HFF-Myc (cell line): ENCODE data around the gene DLX2.

Source experiments
- DNase-seq: peaks from one replicate; pipeline ENCODE4 v3.0.0-alpha.2; 2011; ENCODE audit warnings: low read depth; ENCODE audit errors: extremely low read depth
- H3K4me3 ChIP-seq: replicated peaks from 2 replicates; pipeline ENCODE4 v1.5.1; 2011; ENCODE audit warnings: low read depth, mild to moderate bottlenecking, control low read depth, low read length
- CTCF ChIP-seq: IDR thresholded peaks from 2 replicates; pipeline ENCODE4 v1.5.1; 2012; ENCODE audit warnings: mild to moderate bottlenecking, low read depth, low read length, control low read depth; ENCODE audit errors: missing control alignments

DLX2 gene

GRCh38 chr2:172100935-172101820 lies 1.5 kb downstream of the DLX2 start:
- no peak for TF ChIP-seq CTCF
- H3K4me3 ChIP-seq = peak overlapping the region; percentile 64
- DNase-seq = no peak

GRCh38 chr2:172100080-172100934 lies 2.4 kb downstream of the DLX2 start:
- no peak for DNase-seq
- peak overlapping the region; percentile 64 for H3K4me3 ChIP-seq

GRCh38 chr2:172099472-172100079 lies 3.1 kb downstream of the DLX2 start:
- peak overlapping the region; percentile 64 for H3K4me3 ChIP-seq
- no peak for DNase-seq
- no peak for TF ChIP-seq CTCF

More at GRCh38 chr2:172100080-172100934, 2.4 kb downstream of the DLX2 start:
- TF ChIP-seq CTCF = no peak

GRCh38 chr2:172098650-172099471 lies 3.8 kb downstream of the DLX2 start:
- no peak for TF ChIP-seq CTCF
- no peak for DNase-seq

GRCh38 chr2:172098287-172098649 lies 4.4 kb downstream of the DLX2 start:
- H3K4me3 ChIP-seq = 0 out of 2 replicates have a peak overlapping the region, but pooled peaks have one; percentile 64
- no peak for DNase-seq
- TF ChIP-seq CTCF = no peak

More at GRCh38 chr2:172098650-172099471, 3.8 kb downstream of the DLX2 start:
- H3K4me3 ChIP-seq = peak overlapping the region; percentile 64

GRCh38 chr2:172097557-172098131 lies 5.1 kb downstream of the DLX2 start:
- no peak for DNase-seq
- peak overlapping the region; percentile 55 for H3K4me3 ChIP-seq
- TF ChIP-seq CTCF = no peak
